Right atrium auricular region (tissue), 2 donors: ENCODE data around the gene ARL16. TPM values are rescaled to one million over a fixed set of nuclear protein-coding genes. Genes with fewer than 3 reads are reported as not detected.

Experiments
- DNase-seq: peaks from one replicate; pipeline ENCODE4 v3.0.0-alpha.2; 2019; ENCODE audit warnings: low spot score
- H3K27ac ChIP-seq, 2 donors: fragments of 200-600 bp; sonication (generic); 1 replicate in 1 of 2; 2 replicates in 1 of 2; pipeline ENCODE4 v1.5.1; 2016 to 2019
- H3K27me3 ChIP-seq, 2 donors: fragments of 200-600 bp; sonication (generic); one replicate each; pipeline versions ENCODE4 v1.5.1 to v1.6.0; 2017 to 2019
- H3K36me3 ChIP-seq: fragments of 200-600 bp; sonication (generic); one replicate; pipeline ENCODE4 v1.5.1; 2016
- H3K4me1 ChIP-seq, 2 donors: fragments of 200-600 bp; sonication (generic); one replicate each; pipeline versions ENCODE4 v1.5.1 to v1.6.0; 2017 to 2019
- H3K4me3 ChIP-seq, 2 donors: fragments of 200-600 bp; sonication (generic); 1 replicate in 1 of 2; 2 replicates in 1 of 2; pipeline ENCODE4 v1.5.1; 2017 to 2019; ENCODE audit warnings: mild to moderate bottlenecking in 1 of 2, moderate library complexity in 1 of 2
- H3K9me3 ChIP-seq, 2 donors: fragments of 200-600 bp; sonication (generic); one replicate each; pipeline ENCODE4 v1.5.1; 2019
- CTCF ChIP-seq, 2 donors: fragments of 200-600 bp; sonication (generic); IDR thresholded peaks; one replicate each; pipeline ENCODE4 v1.5.1; 2019; ENCODE audit warnings: antibody characterized with exemption in 2 of 2
- total RNA-seq, 2 donors: library from RNA; depleted of rRNA; stranded (reverse); fragments of >200 nt; gene quantifications; one replicate each; pipeline ENCODE4 v1.1.0, GENCODE V29; 2016

The ARL16 gene
- total RNA-seq, 2 donors from 2014 or later = 20.3 to 22.2 TPM

- no peaks in the 10 kb centered on the region for H3K9me3 ChIP-seq
- no peak overlapping the region for H3K4me3 ChIP-seq
- no peak for DNase-seq
- H3K4me1 ChIP-seq = peaks cover 0 to 18% of the 10 kb centered on the region in 2 donors
- H3K36me3 ChIP-seq = peaks cover 93% of the 10 kb centered on the region
- TF ChIP-seq CTCF (IDR thresholded peaks at IDR 0.05) = no peak
- no peak overlapping the region for H3K27ac ChIP-seq
- no peaks in the 10 kb centered on the region for H3K27me3 ChIP-seq
These were observed 10.1 kb upstream of the ARL16 start for GRCh38 chr17:81693509-81694210.

DNA sequence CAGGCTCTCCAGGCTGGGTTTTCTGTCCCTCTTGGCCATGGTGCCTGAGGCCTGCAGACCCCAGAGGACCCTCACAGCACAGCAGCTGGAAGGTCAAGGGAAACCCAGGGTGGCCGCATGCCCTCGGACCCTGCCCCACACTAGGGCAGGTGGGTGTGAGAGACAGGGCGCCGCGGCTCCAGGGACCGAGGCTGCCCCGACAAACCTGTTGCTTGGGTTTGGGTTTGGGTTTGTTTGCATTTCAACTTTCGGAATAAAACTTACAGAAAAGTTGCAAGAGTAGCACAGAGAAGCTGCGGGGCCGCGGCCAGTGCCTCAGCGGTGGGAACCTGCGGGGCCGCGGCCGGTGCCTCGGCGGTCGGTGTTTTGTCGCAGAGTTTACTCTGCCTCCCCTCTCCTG, 8.0 kb upstream of the ARL16 start:
- Histone ChIP-seq H3K4me3 (no peak overlapping the region), H3K9me3 (no peaks in the 10 kb centered on the region), H3K27me3 (no peaks in the 10 kb centered on the region), H3K27ac (no peak overlapping the region), H3K4me1 (peaks cover 0 to 2% of the 10 kb centered on the region in 2 donors), H3K36me3 (peaks cover 100% of the 10 kb centered on the region)
- TF ChIP-seq CTCF (IDR thresholded peaks at IDR 0.05) = no peak
- DNase-seq = no peak

DNA sequence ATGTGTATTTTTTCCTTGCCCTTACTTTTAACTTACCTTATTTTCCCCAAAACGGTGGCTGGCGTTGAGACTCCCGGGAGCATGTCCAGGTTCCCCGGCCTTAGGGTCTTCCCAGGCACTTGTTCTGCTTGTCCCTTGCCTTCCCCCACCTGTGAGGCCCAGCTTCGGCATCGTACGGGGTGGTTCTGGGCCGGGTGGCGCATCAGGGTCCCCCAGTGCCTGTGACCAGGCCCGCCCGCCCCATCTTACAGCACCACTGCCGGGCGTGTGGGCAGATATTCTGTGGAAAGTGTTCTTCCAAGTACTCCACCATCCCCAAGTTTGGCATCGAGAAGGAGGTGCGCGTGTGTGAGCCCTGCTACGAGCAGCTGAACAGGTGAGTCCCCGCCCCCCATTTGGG, 7.6 kb upstream of the ARL16 start:
- Histone ChIP-seq H3K27me3 (no peaks in the 10 kb centered on the region), H3K4me1 (no peaks in the 10 kb centered on the region), H3K4me3 (no peak overlapping the region), H3K9me3 (no peaks in the 10 kb centered on the region), H3K27ac (no peak overlapping the region), H3K36me3 (peaks cover 100% of the 10 kb centered on the region)
- no peak for DNase-seq
- no peak for TF ChIP-seq CTCF (IDR thresholded peaks at IDR 0.05)

- no peak overlapping the region for H3K4me3 ChIP-seq
- no peaks in the 10 kb centered on the region for H3K27me3 ChIP-seq
- H3K36me3 ChIP-seq = peaks cover 100% of the 10 kb centered on the region
- no peak for DNase-seq
- peaks cover 0 to 5% of the 10 kb centered on the region in 2 donors for H3K4me1 ChIP-seq
- no peak for TF ChIP-seq CTCF (IDR thresholded peaks at IDR 0.05)
- H3K9me3 ChIP-seq = no peaks in the 10 kb centered on the region
- H3K27ac ChIP-seq = no peak overlapping the region
These were observed 7.0 kb upstream of the ARL16 start for GRCh38 chr17:81690549-81690948.

DNA sequence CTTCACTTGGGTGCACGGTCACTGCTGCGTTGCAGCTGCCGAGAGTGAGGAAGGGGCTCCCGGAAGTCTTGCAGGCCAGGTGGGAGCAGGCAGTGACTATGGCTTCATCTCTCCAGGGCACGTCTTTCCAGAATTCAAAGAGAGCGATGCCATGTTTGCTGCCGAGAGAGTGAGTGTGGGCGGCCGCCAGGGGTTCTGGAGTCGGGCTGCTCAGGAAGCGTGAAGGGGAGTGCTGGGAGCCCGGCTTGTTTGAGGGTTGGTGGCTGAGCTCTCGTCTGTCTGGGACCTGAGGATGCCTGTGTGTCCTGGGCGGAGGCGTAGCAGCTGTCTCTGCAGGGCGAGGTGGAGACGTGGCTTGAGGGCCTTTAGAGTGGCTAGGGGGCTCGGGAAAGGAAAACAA, 6.5 kb upstream of the ARL16 start:
- Histone ChIP-seq H3K36me3 (peaks cover 98% of the 10 kb centered on the region), H3K4me1 (peaks cover 0 to 10% of the 10 kb centered on the region in 2 donors), H3K9me3 (no peaks in the 10 kb centered on the region), H3K4me3 (no peak overlapping the region), H3K27ac (no peak overlapping the region), H3K27me3 (no peaks in the 10 kb centered on the region)
- no peak for DNase-seq
- no peak for TF ChIP-seq CTCF (IDR thresholded peaks at IDR 0.05)

GRCh38 chr17:81688616-81689015, 5.0 kb upstream of the ARL16 start:
- Histone ChIP-seq H3K4me3 (no peak overlapping the region), H3K36me3 (peaks cover 83% of the 10 kb centered on the region), H3K9me3 (no peaks in the 10 kb centered on the region), H3K27ac (no peak overlapping the region), H3K27me3 (no peaks in the 10 kb centered on the region), H3K4me1 (peaks cover 0 to 18% of the 10 kb centered on the region in 2 donors)
- TF ChIP-seq CTCF (IDR thresholded peaks at IDR 0.05) = no peak
- no peak for DNase-seq
